Stimulated activated CD4-positive, alpha-beta T cell treated with anti-CD3 and anti-CD28 coated beads, Interleukin-2, amount 100 ng/mL, for 4 hours (primary cell): ENCODE results near the gene PITPNC1.
"Not testable (repeated sequence)": the region's sequence is repeated elsewhere in the genome, so short reads cannot be mapped to it uniquely, and the experiment has no call there.

Experiments used
- DNase-seq: peaks from one replicate; pipeline ENCODE4 v3.0.0-alpha.2; 2020; ENCODE audit warnings: low read depth

PITPNC1 gene

GRCh38 chr17:67369676-67370075 is 7.4 kb upstream of the PITPNC1 start:
- DNase-seq: no peak

GRCh38 chr17:67372751-67373150 is 4.3 kb upstream of the PITPNC1 start:
- DNase-seq: no peak

GRCh38 chr17:67374329-67375053 is 2.6 kb upstream of the PITPNC1 start:
- DNase-seq: peak; percentile 83

GRCh38 chr17:67375054-67375427 is 2.0 kb upstream of the PITPNC1 start:
- no peak for DNase-seq

GRCh38 chr17:67375716-67376115 is 1.4 kb upstream of the PITPNC1 start:
- DNase-seq: no peak

GRCh38 chr17:67376415-67376736 is 705 bp upstream of the PITPNC1 start:
- no peak for DNase-seq

- DNase-seq: peak; percentile 38
Measured at GRCh38 chr17:67377488-67378453, 690 bp downstream of the PITPNC1 start.

GRCh38 chr17:67378454-67379250 is 1.6 kb downstream of the PITPNC1 start:
- DNase-seq: peak; percentile 63

- DNase-seq: no peak
Measured at GRCh38 chr17:67379251-67379630, 2.2 kb downstream of the PITPNC1 start.

- DNase-seq: no peak
Measured at GRCh38 chr17:67381929-67382257, 4.8 kb downstream of the PITPNC1 start.

- no peak for DNase-seq
Measured at GRCh38 chr17:67385122-67385988, 8.3 kb downstream of the PITPNC1 start.

GRCh38 chr17:67386965-67387551 is 10.0 kb downstream of the PITPNC1 start:
- peak; percentile 46 for DNase-seq

GRCh38 chr17:67388536-67388935 is 11.5 kb downstream of the PITPNC1 start:
- DNase-seq: not testable (repeated sequence)

GRCh38 chr17:67388986-67389385 is 11.9 kb downstream of the PITPNC1 start:
- DNase-seq: no peak

GRCh38 chr17:67390006-67390645 is 13.0 kb downstream of the PITPNC1 start:
- no peak for DNase-seq

GRCh38 chr17:67390646-67391361 is 13.7 kb downstream of the PITPNC1 start:
- DNase-seq: peak; percentile 42

GRCh38 chr17:67392111-67392510 is 15.0 kb downstream of the PITPNC1 start:
- DNase-seq: no peak

GRCh38 chr17:67393809-67394397 is 16.8 kb downstream of the PITPNC1 start:
- no peak for DNase-seq

GRCh38 chr17:67399676-67400075 is 22.6 kb downstream of the PITPNC1 start:
- DNase-seq: no peak

GRCh38 chr17:67400193-67400592 is 23.1 kb downstream of the PITPNC1 start:
- DNase-seq: no peak
